DMS53 (cell line): ENCODE measurements around the gene SCEL.
"Not testable (repeated sequence)": the region's sequence is repeated elsewhere in the genome, so short reads cannot be mapped to it uniquely, and the experiment has no call there.

Experiments
- DNase-seq: peaks from one replicate; lab custom pipeline; 2025; lab: John Stamatoyannopoulos, UW

SCEL gene

GRCh38 chr13:77558016-77558415, 22.5 kb downstream of the SCEL start:
- no peak for DNase-seq

GRCh38 chr13:77563111-77563510, 27.6 kb downstream of the SCEL start:
- no peak for DNase-seq

GRCh38 chr13:77565635-77566034, 30.1 kb downstream of the SCEL start:
- DNase-seq, result peak; percentile 52

GRCh38 chr13:77571956-77572355, 36.5 kb downstream of the SCEL start:
- no peak for DNase-seq

GRCh38 chr13:77574096-77574495, 38.6 kb downstream of the SCEL start:
- no peak for DNase-seq

- DNase-seq, result no peak
These were observed 44.5 kb downstream of the SCEL start for GRCh38 chr13:77579959-77580358.

- DNase-seq, result peak; percentile 30
These were observed 45.2 kb downstream of the SCEL start for GRCh38 chr13:77580748-77581147.

GRCh38 chr13:77583581-77583980, 48.1 kb downstream of the SCEL start:
- no peak for DNase-seq

GRCh38 chr13:77584106-77584505, 48.6 kb downstream of the SCEL start:
- DNase-seq, result no peak

- no peak for DNase-seq
These were observed 59.8 kb downstream of the SCEL start for GRCh38 chr13:77595166-77595810.

GRCh38 chr13:77596777-77597176, 61.3 kb downstream of the SCEL start:
- no peak for DNase-seq

GRCh38 chr13:77599351-77599750, 63.8 kb downstream of the SCEL start:
- no peak for DNase-seq

- no peak for DNase-seq
These were observed 65.2 kb downstream of the SCEL start for GRCh38 chr13:77600701-77601100.

- DNase-seq, result no peak
These were observed 75.6 kb downstream of the SCEL start for GRCh38 chr13:77611068-77611467.

GRCh38 chr13:77616027-77616426, 80.5 kb downstream of the SCEL start:
- DNase-seq, result no peak

- no peak for DNase-seq
These were observed 84.1 kb downstream of the SCEL start for GRCh38 chr13:77619655-77620054.

- no peak for DNase-seq
These were observed 84.6 kb downstream of the SCEL start for GRCh38 chr13:77620138-77620537.

- DNase-seq, result no peak
These were observed 88.3 kb downstream of the SCEL start for GRCh38 chr13:77623806-77624205.

- DNase-seq, result no peak
These were observed 92.7 kb downstream of the SCEL start for GRCh38 chr13:77628170-77628569.

GRCh38 chr13:77637588-77637987, 102.1 kb downstream of the SCEL start:
- DNase-seq, result no peak

GRCh38 chr13:77650409-77650808, 114.9 kb downstream of the SCEL start:
- DNase-seq, result no peak

GRCh38 chr13:77653301-77653700, 117.8 kb downstream of the SCEL start:
- DNase-seq, result no peak

GRCh38 chr13:77660016-77660415, 124.5 kb downstream of the SCEL start:
- not testable (repeated sequence) for DNase-seq

- no peak for DNase-seq
These were observed 125.3 kb downstream of the SCEL start for GRCh38 chr13:77660841-77661250.
